Left lung (tissue), 10 donors: Measurements from ENCODE around the gene TSPAN17. TPM values are rescaled to one million over a fixed set of nuclear protein-coding genes. Genes with fewer than 3 reads are reported as not detected.

Experiments used
- ATAC-seq: fragments of 200-7000 bp; cut with Tn5 transposase; one replicate; pipeline ENCODE4 v1.9.1; 2020; ENCODE audit warnings: moderate library complexity
- DNase-seq, 4 donors: peaks; one replicate each; pipeline ENCODE4 v3.0.0-alpha.2; 2013 to 2020
- H3K27ac ChIP-seq, 2 donors: fragments of 200-600 bp; sonication (generic) in 1 of 2; one replicate each; pipeline versions ENCODE4 v1.5.0 to v1.8.0; 2020 to 2021
- H3K27me3 ChIP-seq, 2 donors: fragments of 200-600 bp; sonication (generic) in 1 of 2; one replicate each; pipeline versions ENCODE4 v1.5.0 to v1.8.0; 2020 to 2021
- H3K36me3 ChIP-seq, 2 donors: fragments of 200-600 bp; sonication (generic) in 1 of 2; one replicate each; pipeline versions ENCODE4 v1.5.0 to v1.8.0; 2020 to 2021
- H3K4me1 ChIP-seq, 2 donors: fragments of 200-600 bp; one replicate each; pipeline ENCODE4 v1.8.0; 2021
- H3K4me3 ChIP-seq, 2 donors: fragments of 200-600 bp; sonication (generic) in 1 of 2; one replicate each; pipeline versions ENCODE4 v1.5.0 to v1.8.0; 2020 to 2021; ENCODE audit warnings: mild to moderate bottlenecking in 1 of 2
- H3K9me3 ChIP-seq, 2 donors: fragments of 200-600 bp; sonication (generic) in 1 of 2; one replicate each; pipeline versions ENCODE4 v1.5.0 to v1.8.0; 2020 to 2021
- intact Hi-C, 2 donors: fragments of 100-400 bp; cut with DNase I; formaldehyde crosslinking; loops; one replicate each; pipeline versions ENCODE4 v1.11.2 to v1.14.2; 2022
- polyA plus RNA-seq, 6 donors: library from polyadenylated mRNA; unstranded; fragments of 120-200 nt; gene quantifications; one replicate each; pipeline ENCODE4 v1.2.1, GENCODE V29; 2013; ENCODE audit not compliant: insufficient read length in 6 of 6
- total RNA-seq, 2 donors: library from RNA; stranded (reverse); fragmentation: NEBNext Ultra II Directional; extraction: Animal tissue kit (Norgen Biotek cat#: 25700); gene quantifications; one replicate each; pipeline ENCODE4 v1.2.1, GENCODE V29; 2021
- TF ChIP-seq, protein P1 (sequence below), 2 donors: fragments of 200-600 bp; sonication (generic) in 1 of 2; IDR thresholded peaks; one replicate each; pipeline versions ENCODE4 v1.5.0 to v1.8.0; 2021; ENCODE audit warnings: antibody characterized with exemption in 2 of 2
- donor health status: DM: no; HTN: yes; CAD: no.
- donor health status: DM: no; HTN: no; CAD: no.

Gene TSPAN17
- total and polyA plus RNA-seq, 8 donors: 26.0 to 48.3 (median 35.0) TPM

DNA sequence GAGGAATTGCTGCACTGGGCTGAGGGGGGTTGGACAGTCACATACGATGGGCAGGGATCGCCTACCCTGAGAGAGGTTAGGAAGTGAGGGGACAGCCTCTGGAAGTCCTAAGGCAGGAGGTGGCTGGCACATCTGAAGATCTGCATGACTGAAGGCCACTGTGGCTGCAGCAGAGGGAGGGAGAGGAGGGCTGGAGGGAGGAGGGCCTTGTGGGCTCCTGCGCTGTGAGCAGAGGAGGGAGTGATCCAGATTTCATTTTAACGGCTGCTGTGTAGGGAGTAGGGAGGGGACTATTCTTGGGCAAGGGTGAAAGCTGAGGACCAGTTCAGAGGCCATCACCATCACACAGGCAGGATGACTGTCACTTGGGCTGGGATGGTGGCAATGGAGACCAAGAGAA, 9.7 kb upstream of the TSPAN17 start:
- Histone ChIP-seq H3K4me1 (no peaks in the 10 kb centered on the region), H3K27ac (no peak overlapping the region), H3K27me3 (peaks cover 4 to 44% of the 10 kb centered on the region in 2 donors), H3K36me3 (no peaks in the 10 kb centered on the region), H3K4me3 (no peak overlapping the region), H3K9me3 (no peaks in the 10 kb centered on the region)
- TF ChIP-seq, protein P1, sequence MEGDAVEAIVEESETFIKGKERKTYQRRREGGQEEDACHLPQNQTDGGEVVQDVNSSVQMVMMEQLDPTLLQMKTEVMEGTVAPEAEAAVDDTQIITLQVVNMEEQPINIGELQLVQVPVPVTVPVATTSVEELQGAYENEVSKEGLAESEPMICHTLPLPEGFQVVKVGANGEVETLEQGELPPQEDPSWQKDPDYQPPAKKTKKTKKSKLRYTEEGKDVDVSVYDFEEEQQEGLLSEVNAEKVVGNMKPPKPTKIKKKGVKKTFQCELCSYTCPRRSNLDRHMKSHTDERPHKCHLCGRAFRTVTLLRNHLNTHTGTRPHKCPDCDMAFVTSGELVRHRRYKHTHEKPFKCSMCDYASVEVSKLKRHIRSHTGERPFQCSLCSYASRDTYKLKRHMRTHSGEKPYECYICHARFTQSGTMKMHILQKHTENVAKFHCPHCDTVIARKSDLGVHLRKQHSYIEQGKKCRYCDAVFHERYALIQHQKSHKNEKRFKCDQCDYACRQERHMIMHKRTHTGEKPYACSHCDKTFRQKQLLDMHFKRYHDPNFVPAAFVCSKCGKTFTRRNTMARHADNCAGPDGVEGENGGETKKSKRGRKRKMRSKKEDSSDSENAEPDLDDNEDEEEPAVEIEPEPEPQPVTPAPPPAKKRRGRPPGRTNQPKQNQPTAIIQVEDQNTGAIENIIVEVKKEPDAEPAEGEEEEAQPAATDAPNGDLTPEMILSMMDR (IDR thresholded peaks at IDR 0.05): no peak
- intact Hi-C loops: no loop called here
- DNase-seq (no peak), ATAC-seq (no peak)

- H3K36me3 ChIP-seq: no peaks in the 10 kb centered on the region
- ATAC-seq: no peak
- H3K9me3 ChIP-seq: no peaks in the 10 kb centered on the region
- no peak for DNase-seq
- H3K4me3 ChIP-seq: no peak overlapping the region
- TF ChIP-seq, protein P1 (IDR thresholded peaks at IDR 0.05): no peak
- intact Hi-C loops: no loop called here
- H3K27ac ChIP-seq: no peak overlapping the region
- peaks cover 4 to 35% of the 10 kb centered on the region in 2 donors for H3K27me3 ChIP-seq
- H3K4me1 ChIP-seq: no peaks in the 10 kb centered on the region
Observed at GRCh38 chr5:176638437-176638836, 8.8 kb upstream of the TSPAN17 start.

GRCh38 chr5:176639208-176639607, 8.1 kb upstream of the TSPAN17 start:
- Histone ChIP-seq H3K9me3 (no peaks in the 10 kb centered on the region), H3K4me3 (no peak overlapping the region), H3K27ac (no peak overlapping the region), H3K4me1 (no peaks in the 10 kb centered on the region), H3K36me3 (no peaks in the 10 kb centered on the region), H3K27me3 (peaks cover 2 to 28% of the 10 kb centered on the region in 2 donors)
- DNase-seq (no peak), ATAC-seq (no peak)
- TF ChIP-seq, protein P1 (IDR thresholded peaks at IDR 0.05): no peak
- intact Hi-C loops: no loop called here

DNA sequence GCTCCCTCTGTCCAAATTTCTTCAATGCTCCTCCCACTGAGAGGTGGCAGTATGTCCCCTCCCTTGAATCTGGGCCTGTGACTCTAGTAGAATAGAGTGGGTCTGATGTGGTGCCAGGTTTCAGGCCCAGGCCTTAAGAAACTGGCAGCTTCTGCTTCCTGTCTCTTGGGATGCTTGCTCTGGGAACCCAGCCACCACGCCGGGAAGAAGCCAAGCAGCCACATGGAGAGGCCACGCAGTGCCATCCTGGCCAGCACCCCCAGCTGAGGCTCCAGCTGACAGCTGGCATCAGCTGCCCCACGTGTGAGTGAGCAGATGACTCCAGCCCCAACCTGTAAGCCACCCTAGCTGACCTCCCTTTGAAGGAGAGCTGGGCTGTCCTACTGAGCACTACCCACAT, 7.3 kb upstream of the TSPAN17 start:
- intact Hi-C loops: no loop called here
- no peaks in the 10 kb centered on the region for H3K9me3 ChIP-seq
- peaks cover 0 to 20% of the 10 kb centered on the region in 2 donors for H3K27me3 ChIP-seq
- DNase-seq: peak in 2 of 4 donors; percentile 48 to 65
- H3K36me3 ChIP-seq: no peaks in the 10 kb centered on the region
- ATAC-seq: no peak
- TF ChIP-seq, protein P1 (IDR thresholded peaks at IDR 0.05): no peak
- H3K4me1 ChIP-seq: no peaks in the 10 kb centered on the region
- H3K4me3 ChIP-seq: no peak overlapping the region
- H3K27ac ChIP-seq: no peak overlapping the region

DNA sequence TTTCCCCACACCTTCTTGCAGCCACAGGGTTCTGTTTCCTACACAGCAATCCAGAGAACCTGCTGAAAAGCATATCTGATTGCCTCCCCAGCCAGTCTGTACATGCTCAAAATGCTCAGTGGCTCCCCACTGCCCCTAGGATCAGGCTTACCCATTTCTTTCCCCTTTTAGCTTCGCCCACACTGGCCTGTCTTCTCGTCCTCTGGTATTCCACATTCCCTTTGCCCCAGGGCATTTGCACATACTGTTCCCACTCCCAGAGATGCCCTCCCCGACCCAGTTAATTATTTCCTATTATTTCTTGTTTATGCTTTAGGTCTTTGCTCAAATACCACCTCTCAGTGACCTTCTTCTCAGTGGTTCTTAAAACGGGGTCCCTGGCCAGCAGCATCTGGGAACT, 6.7 kb upstream of the TSPAN17 start:
- Histone ChIP-seq H3K36me3 (no peaks in the 10 kb centered on the region), H3K9me3 (no peaks in the 10 kb centered on the region), H3K27me3 (peaks cover 0 to 14% of the 10 kb centered on the region in 2 donors), H3K4me3 (no peak overlapping the region), H3K4me1 (no peaks in the 10 kb centered on the region), H3K27ac (no peak overlapping the region)
- TF ChIP-seq, protein P1 (IDR thresholded peaks at IDR 0.05): no peak
- intact Hi-C loops: no loop called here
- DNase-seq: no peak
- ATAC-seq: no peak
